Ascending aorta (tissue), 2 donors: ENCODE data around the gene WTAP. TPM values are rescaled to one million over a fixed set of nuclear protein-coding genes. Genes with fewer than 3 reads are reported as not detected.
A peak's percentile ranks its signal among the peaks of the same experiment; 100 is the strongest.
"Not testable (repeated sequence)": the region's sequence is repeated elsewhere in the genome, so short reads cannot be mapped to it uniquely, and the experiment has no call there.

ENCODE experiments used
- DNase-seq, 2 donors: peaks; one replicate each; pipeline ENCODE4 v3.0.0-alpha.2; 2019; ENCODE audit warnings: low spot score in 2 of 2
- H3K27ac ChIP-seq, 2 donors: fragments of 200-600 bp; sonication (generic); one replicate each; pipeline ENCODE4 v1.5.1; 2016 to 2017; ENCODE audit warnings: mild to moderate bottlenecking in 1 of 2
- H3K27me3 ChIP-seq: fragments of 200-600 bp; sonication (generic); one replicate; pipeline ENCODE4 v1.5.1; 2017
- H3K36me3 ChIP-seq, 2 donors: fragments of 200-600 bp; sonication (generic); one replicate each; pipeline ENCODE4 v1.5.1; 2016
- H3K4me1 ChIP-seq, 2 donors: fragments of 200-600 bp; sonication (generic); one replicate each; pipeline ENCODE4 v1.5.1; 2016 to 2017; ENCODE audit warnings: mild to moderate bottlenecking in 1 of 2
- H3K4me3 ChIP-seq, 2 donors: fragments of 200-600 bp; sonication (generic); one replicate each; pipeline ENCODE4 v1.5.1; 2016 to 2017; ENCODE audit warnings: mild to moderate bottlenecking in 1 of 2
- H3K9me3 ChIP-seq, 2 donors: fragments of 200-600 bp; sonication (generic); one replicate each; pipeline ENCODE4 v1.5.1; 2016
- CTCF ChIP-seq, 3 experiments: fragments of 200-600 bp in 2 of 3; fragments of 450-650 bp in 1 of 3; sonication (generic) in 2 of 3; IDR thresholded peaks; one replicate each; pipeline ENCODE4 v1.5.1; 2016 to 2019; ENCODE audit warnings: antibody characterized with exemption in 3 of 3, mild to moderate bottlenecking in 1 of 3, moderate library complexity in 1 of 3
- intact Hi-C: fragments of 100-400 bp; cut with DNase I; formaldehyde crosslinking; loops from one replicate; pipeline ENCODE4 v1.15.1; 2023
- total RNA-seq: library from RNA; depleted of rRNA; stranded (reverse); fragments of >200 nt; gene quantifications from one replicate; pipeline ENCODE4 v1.1.0, GENCODE V29; 2016

The WTAP gene
- total RNA-seq, 1 donor from 2014 or later, result 44.6 TPM

- Histone ChIP-seq H3K36me3 (peaks cover 7 to 33% of the 10 kb centered on the region in 2 donors), H3K9me3 (no peaks in the 10 kb centered on the region), H3K27ac (peak within 1 kb of the TSS; percentile 93 to 98), H3K4me3 (peak within 1 kb of the TSS; percentile 68 to 85), H3K27me3 (no peaks in the 10 kb centered on the region), H3K4me1 (peaks cover 11 to 36% of the 10 kb centered on the region in 2 donors)
- DNase-seq, result peak; percentile 98 to 100
- intact Hi-C loops, result loop anchor here (1.0 to 5.0 kb wide), 7 partner anchors 27 to 153 kb away; partner anchors contain the start of genes ACAT2 and WTAP
- TF ChIP-seq CTCF (IDR thresholded peaks at IDR 0.05), result peak in 1 of 3 experiments; percentile 7
These were observed 62.3 kb downstream of the WTAP start, which contains the start of gene TCP1 for GRCh38 chr6:159789377-159790148. TSS of gene TCP1 (minus strand) at chr6:159789602. CDS start at chr6:159789468, 134 bp downstream.

GRCh38 chr6:159790149-159790955 is 63.0 kb downstream of the WTAP start, which contains the start of gene MRPL18:
TSS of gene MRPL18 (plus strand) at chr6:159790467. CDS start at chr6:159790588, 121 bp downstream.
- peak within 1 kb of the TSS; percentile 93 to 98 for H3K27ac ChIP-seq
- no peak for TF ChIP-seq CTCF (IDR thresholded peaks at IDR 0.05)
- H3K36me3 ChIP-seq, result peaks cover 4 to 32% of the 10 kb centered on the region in 2 donors
- DNase-seq, result peak; percentile 86 to 97
- no peaks in the 10 kb centered on the region for H3K27me3 ChIP-seq
- no peaks in the 10 kb centered on the region for H3K9me3 ChIP-seq
- intact Hi-C loops, result loop anchor here (1.0 to 2.0 kb wide), 3 partner anchors 62 to 152 kb away; no protein-coding TSS in a partner anchor
- H3K4me1 ChIP-seq, result peaks cover 11 to 36% of the 10 kb centered on the region in 2 donors
- peak within 1 kb of the TSS; percentile 68 to 85 for H3K4me3 ChIP-seq

- no peak for DNase-seq
- no peak for TF ChIP-seq CTCF (IDR thresholded peaks at IDR 0.05)
- H3K4me3 ChIP-seq, result peak overlapping the region; percentile 68 to 85
- H3K9me3 ChIP-seq, result no peaks in the 10 kb centered on the region
- intact Hi-C loops, result loop anchor here (1.0 to 2.0 kb wide), 3 partner anchors 62 to 152 kb away; no protein-coding TSS in a partner anchor
- peak overlapping the region; percentile 93 to 98 for H3K27ac ChIP-seq
- H3K27me3 ChIP-seq, result no peaks in the 10 kb centered on the region
- H3K36me3 ChIP-seq, result peaks cover 4 to 25% of the 10 kb centered on the region in 2 donors
- peaks cover 11 to 36% of the 10 kb centered on the region in 2 donors for H3K4me1 ChIP-seq
These were observed 63.8 kb downstream of the WTAP start for GRCh38 chr6:159790956-159791598.

- intact Hi-C loops, H3K9me3 ChIP-seq, H3K4me3 ChIP-seq, H3K27ac ChIP-seq, H3K27me3 ChIP-seq, DNase-seq: not testable (repeated sequence)
- Histone ChIP-seq H3K4me1 (peaks cover 11 to 20% of the 10 kb centered on the region in 2 donors), H3K36me3 (peaks cover 28 to 49% of the 10 kb centered on the region in 2 donors)
These were observed 67.7 kb downstream of the WTAP start for GRCh38 chr6:159794976-159795375.

GRCh38 chr6:159797554-159797953 is 70.2 kb downstream of the WTAP start:
- Histone ChIP-seq H3K36me3 (peaks cover 32 to 49% of the 10 kb centered on the region in 2 donors), H3K27me3 (no peaks in the 10 kb centered on the region), H3K4me1 (peaks cover 0 to 3% of the 10 kb centered on the region in 2 donors), H3K4me3 (no peak overlapping the region), H3K27ac (no peak overlapping the region), H3K9me3 (no peaks in the 10 kb centered on the region)
- intact Hi-C loops, result no loop called here
- DNase-seq, result no peak
- no peak for TF ChIP-seq CTCF (IDR thresholded peaks at IDR 0.05)
